Measurements from ENCODE around the gene POLD1. TPM values are rescaled to one million over a fixed set of nuclear protein-coding genes. Genes with fewer than 3 reads are reported as not detected.

The POLD1 gene
- total RNA-seq, 4 donors from 2014 or later: 10.8 to 28.2 (median 15.5) TPM

- peaks cover 0 to 99% (median 0%) of the 10 kb centered on the region in 3 donors for H3K36me3 ChIP-seq
- H3K4me3 ChIP-seq: no peak overlapping the region
- no peaks in the 10 kb centered on the region for H3K9me3 ChIP-seq
- TF ChIP-seq CTCF (IDR thresholded peaks at IDR 0.05) (no peak), POLR2A (IDR thresholded peaks at IDR 0.05) (no peak), EP300 (IDR thresholded peaks at IDR 0.05) (no peak)
- 88 to 90% methylated on average over 21 to 22 of the region's 22 CpGs for WGBS, 2 donors
- H3K4me1 ChIP-seq: no peaks in the 10 kb centered on the region
- H3K27me3 ChIP-seq: no peaks in the 10 kb centered on the region
- no peak for DNase-seq (ENCODE audit: low spot score in 2 of 2)
- H3K27ac ChIP-seq: no peak overlapping the region
These were observed 22.1 kb downstream of the POLD1 start for GRCh38 chr19:50406156-50406820.

- no peak overlapping the region for H3K4me3 ChIP-seq
- no peak overlapping the region for H3K27ac ChIP-seq
- TF ChIP-seq EP300 (IDR thresholded peaks at IDR 0.05) (no peak), POLR2A (IDR thresholded peaks at IDR 0.05) (no peak), CTCF (IDR thresholded peaks at IDR 0.05) (no peak)
- no peak for DNase-seq (ENCODE audit: low spot score in 2 of 2)
- H3K4me1 ChIP-seq: no peaks in the 10 kb centered on the region
- peaks cover 0 to 96% (median 0%) of the 10 kb centered on the region in 3 donors for H3K36me3 ChIP-seq
- WGBS, 2 donors: 92 to 95% methylated on average over 19 of the region's 19 CpGs
- no peaks in the 10 kb centered on the region for H3K27me3 ChIP-seq
- H3K9me3 ChIP-seq: no peaks in the 10 kb centered on the region
These were observed 22.7 kb downstream of the POLD1 start for GRCh38 chr19:50406829-50407228.

- no peaks in the 10 kb centered on the region for H3K4me1 ChIP-seq
- H3K9me3 ChIP-seq: no peaks in the 10 kb centered on the region
- no peak overlapping the region for H3K27ac ChIP-seq
- no peak for TF ChIP-seq EP300 (IDR thresholded peaks at IDR 0.05)
- TF ChIP-seq POLR2A (IDR thresholded peaks at IDR 0.05): no peak
- TF ChIP-seq CTCF (IDR thresholded peaks at IDR 0.05): no peak
- DNase-seq (ENCODE audit: low spot score in 2 of 2): no peak
- H3K36me3 ChIP-seq: peaks cover 0 to 79% (median 0%) of the 10 kb centered on the region in 3 donors
- no peak overlapping the region for H3K4me3 ChIP-seq
- no peaks in the 10 kb centered on the region for H3K27me3 ChIP-seq
- 96 to 97% methylated on average over 13 to 17 of the region's 17 CpGs for WGBS, 2 donors
These were observed 25.2 kb downstream of the POLD1 start for GRCh38 chr19:50409347-50409746.

GRCh38 chr19:50410109-50410508 is 26.0 kb downstream of the POLD1 start:
- DNase-seq (ENCODE audit: low spot score in 2 of 2): no peak
- 84 to 85% methylated on average over 5 to 10 of the region's 10 CpGs for WGBS, 2 donors
- Histone ChIP-seq H3K4me1 (peaks cover 0 to 6% (median 0%) of the 10 kb centered on the region in 4 donors), H3K36me3 (peaks cover 0 to 72% (median 0%) of the 10 kb centered on the region in 3 donors), H3K27me3 (no peaks in the 10 kb centered on the region), H3K4me3 (no peak overlapping the region), H3K9me3 (no peaks in the 10 kb centered on the region), H3K27ac (no peak overlapping the region)
- no peak for TF ChIP-seq CTCF (IDR thresholded peaks at IDR 0.05)
- TF ChIP-seq EP300 (IDR thresholded peaks at IDR 0.05): no peak
- TF ChIP-seq POLR2A (IDR thresholded peaks at IDR 0.05): no peak

GRCh38 chr19:50412419-50412818 is 28.3 kb downstream of the POLD1 start:
- Histone ChIP-seq H3K4me3 (no peak overlapping the region), H3K36me3 (peaks cover 0 to 49% (median 0%) of the 10 kb centered on the region in 3 donors), H3K27ac (no peak overlapping the region), H3K4me1 (peaks cover 0 to 26% (median 7%) of the 10 kb centered on the region in 4 donors), H3K27me3 (peaks cover 0 to 10% of the 10 kb centered on the region in 2 donors), H3K9me3 (no peaks in the 10 kb centered on the region)
- no peak for TF ChIP-seq POLR2A (IDR thresholded peaks at IDR 0.05)
- TF ChIP-seq CTCF (IDR thresholded peaks at IDR 0.05): no peak
- TF ChIP-seq EP300 (IDR thresholded peaks at IDR 0.05): no peak
- no peak for DNase-seq (ENCODE audit: low spot score in 2 of 2)
- WGBS, 2 donors: 94 to 96% methylated on average over 2 of the region's 2 CpGs

All from tibial nerve (tissue), 4 donors.